A549 (cell line): ENCODE measurements around the gene MAJIN.

Experiments used
- CBX8 ChIP-seq: fragments of 200-600 bp; sonication (generic); IDR thresholded peaks from 2 replicates; pipeline ENCODE4 v1.6.1; 2016
- FOXS1 ChIP-seq: fragments of 250-450 bp; sonication (Bioruptor Pico); IDR thresholded peaks from 2 replicates; pipeline ENCODE4 v1.5.0; 2020; ENCODE audit warnings: mild to moderate bottlenecking, moderate library complexity
- NFE2L2 ChIP-seq: fragments of 150-350 bp; conservative IDR thresholded peaks from 2 replicates; pipeline ENCODE4 v1.6.1; 2014; ENCODE audit warnings: low read length
- POLR2AphosphoS2 ChIP-seq: conservative IDR thresholded peaks from 2 replicates; pipeline ENCODE4 v1.6.1; 2012; ENCODE audit warnings: low read length, improper control_type of control experiment, inconsistent platforms
- TF ChIP-seq, protein P1 (sequence below): fragments of >200 bp; sonication (Bioruptor Twin); formaldehyde crosslinking; IDR thresholded peaks from 3 replicates; pipeline ENCODE4 v1.5.1; 2016
- TF ChIP-seq, protein P2 (sequence below): IDR thresholded peaks from 2 replicates; pipeline ENCODE4 v1.6.1; 2012

DNA sequence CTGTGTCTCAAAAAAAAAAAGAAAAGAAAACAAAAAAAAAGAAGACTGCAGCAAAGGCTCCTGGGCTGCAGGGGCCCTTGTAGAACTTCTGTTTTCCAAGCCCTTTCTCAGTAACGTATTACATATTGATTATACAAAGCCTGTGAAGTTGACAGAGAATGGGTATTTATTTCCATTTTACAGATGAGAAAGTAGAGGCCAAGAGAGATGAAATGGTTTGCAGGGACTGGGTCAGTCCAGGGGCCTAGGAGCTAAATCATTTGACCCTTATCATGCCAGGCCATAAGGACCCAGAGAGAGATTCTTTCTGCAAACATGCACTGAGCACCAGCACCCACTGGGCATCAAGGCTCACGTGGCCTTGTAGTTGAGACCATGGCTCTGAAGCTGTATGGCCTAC is 43.0 kb downstream of the MAJIN start:
- TF ChIP-seq, protein P1, sequence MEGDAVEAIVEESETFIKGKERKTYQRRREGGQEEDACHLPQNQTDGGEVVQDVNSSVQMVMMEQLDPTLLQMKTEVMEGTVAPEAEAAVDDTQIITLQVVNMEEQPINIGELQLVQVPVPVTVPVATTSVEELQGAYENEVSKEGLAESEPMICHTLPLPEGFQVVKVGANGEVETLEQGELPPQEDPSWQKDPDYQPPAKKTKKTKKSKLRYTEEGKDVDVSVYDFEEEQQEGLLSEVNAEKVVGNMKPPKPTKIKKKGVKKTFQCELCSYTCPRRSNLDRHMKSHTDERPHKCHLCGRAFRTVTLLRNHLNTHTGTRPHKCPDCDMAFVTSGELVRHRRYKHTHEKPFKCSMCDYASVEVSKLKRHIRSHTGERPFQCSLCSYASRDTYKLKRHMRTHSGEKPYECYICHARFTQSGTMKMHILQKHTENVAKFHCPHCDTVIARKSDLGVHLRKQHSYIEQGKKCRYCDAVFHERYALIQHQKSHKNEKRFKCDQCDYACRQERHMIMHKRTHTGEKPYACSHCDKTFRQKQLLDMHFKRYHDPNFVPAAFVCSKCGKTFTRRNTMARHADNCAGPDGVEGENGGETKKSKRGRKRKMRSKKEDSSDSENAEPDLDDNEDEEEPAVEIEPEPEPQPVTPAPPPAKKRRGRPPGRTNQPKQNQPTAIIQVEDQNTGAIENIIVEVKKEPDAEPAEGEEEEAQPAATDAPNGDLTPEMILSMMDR: no peak
- TF ChIP-seq FOXS1 (CRISPR knock-in tag) (no peak), CBX8 (no peak), POLR2AphosphoS2 (no peak), NFE2L2 (no peak)
- TF ChIP-seq, protein P2, sequence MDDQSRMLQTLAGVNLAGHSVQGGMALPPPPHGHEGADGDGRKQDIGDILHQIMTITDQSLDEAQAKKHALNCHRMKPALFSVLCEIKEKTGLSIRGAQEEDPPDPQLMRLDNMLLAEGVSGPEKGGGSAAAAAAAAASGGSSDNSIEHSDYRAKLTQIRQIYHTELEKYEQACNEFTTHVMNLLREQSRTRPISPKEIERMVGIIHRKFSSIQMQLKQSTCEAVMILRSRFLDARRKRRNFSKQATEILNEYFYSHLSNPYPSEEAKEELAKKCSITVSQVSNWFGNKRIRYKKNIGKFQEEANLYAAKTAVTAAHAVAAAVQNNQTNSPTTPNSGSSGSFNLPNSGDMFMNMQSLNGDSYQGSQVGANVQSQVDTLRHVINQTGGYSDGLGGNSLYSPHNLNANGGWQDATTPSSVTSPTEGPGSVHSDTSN: no peak
